Mucosa of gallbladder (tissue), 1 donor: ENCODE data around the gene GHRL. TPM values are rescaled to one million over a fixed set of nuclear protein-coding genes. Genes with fewer than 3 reads are reported as not detected.
"Not testable (repeated sequence)": the region's sequence is repeated elsewhere in the genome, so short reads cannot be mapped to it uniquely, and the experiment has no call there.

Source experiments
- DNase-seq: peaks from one replicate; pipeline ENCODE4 v3.0.0-alpha.2; 2020; ENCODE audit warnings: low spot score
- total RNA-seq: library from RNA; stranded (reverse); gene quantifications from one replicate; pipeline ENCODE4 v1.2.1, GENCODE V29; 2021
- donor health status: DM: no; HTN: no; CAD: no.

Gene GHRL
- total RNA-seq, 1 donor from 2014 or later: 2.2 TPM

DNA sequence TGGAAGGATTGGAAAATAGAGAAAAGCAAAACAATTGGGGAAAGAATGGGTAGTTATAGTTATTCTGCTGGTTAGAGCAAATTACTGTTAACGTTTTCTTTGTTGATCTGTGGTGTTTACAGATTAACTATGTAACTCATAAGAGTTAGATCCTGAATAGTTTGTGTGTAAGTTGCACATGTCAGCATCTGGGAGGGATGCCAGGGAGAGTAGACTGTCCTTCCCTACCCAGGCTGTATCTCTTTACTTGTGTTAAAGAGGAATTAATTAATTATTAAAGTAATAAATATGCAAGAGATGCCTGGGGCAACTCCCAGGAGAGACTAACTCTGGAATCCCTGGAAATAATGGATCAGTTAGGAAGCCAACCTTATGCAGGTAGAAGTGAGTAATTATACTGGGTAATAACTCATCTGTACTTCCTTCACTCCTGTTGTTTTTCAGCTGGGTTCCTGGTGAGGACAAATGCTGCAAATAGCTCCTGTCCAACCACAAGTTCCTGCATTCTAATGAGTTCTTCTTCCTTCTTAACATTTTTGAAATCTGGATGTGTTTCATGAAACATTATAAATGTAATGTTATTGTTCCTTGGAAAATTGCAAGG is 18.9 kb downstream of the GHRL start:
- DNase-seq: no peak

DNA sequence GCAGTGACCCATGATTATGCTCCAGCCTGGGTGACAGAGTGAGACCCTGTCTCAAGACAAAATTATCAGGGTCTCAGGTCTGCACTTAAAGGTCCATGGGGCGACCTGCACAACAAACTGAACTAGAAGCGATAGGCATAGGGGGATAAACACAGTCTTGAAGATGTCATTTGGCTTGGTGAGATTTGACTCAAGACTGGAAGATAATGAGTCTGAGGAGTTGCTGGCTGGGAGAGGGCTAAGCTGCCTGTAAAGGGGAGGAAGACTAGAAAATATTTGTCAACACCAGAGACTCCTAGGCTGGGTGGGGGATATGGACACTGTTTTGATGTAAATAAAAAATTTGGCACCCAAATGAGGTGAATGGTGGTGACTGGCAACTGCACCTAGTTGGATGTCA is 19.8 kb downstream of the GHRL start:
- no peak for DNase-seq

DNA sequence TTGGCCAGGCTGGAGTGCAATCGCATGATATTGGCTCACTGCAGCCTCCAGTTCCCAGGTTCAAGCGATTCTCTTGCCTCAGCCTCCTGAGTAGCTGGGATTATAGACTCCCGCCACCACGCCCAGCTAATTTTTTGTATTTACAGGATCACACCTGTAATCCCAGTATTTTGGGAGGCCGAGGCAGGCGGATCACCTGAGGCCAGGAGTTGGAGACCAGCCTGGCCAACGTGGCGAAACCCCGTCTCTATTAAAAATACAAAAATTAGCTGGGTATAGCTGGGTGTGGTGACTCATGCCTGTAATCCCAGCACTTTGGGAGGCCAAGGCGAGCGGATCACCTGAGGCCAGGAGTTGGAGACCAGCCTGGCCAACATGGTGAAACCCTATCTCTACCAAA is 20.3 kb downstream of the GHRL start:
- not testable (repeated sequence) for DNase-seq

DNA sequence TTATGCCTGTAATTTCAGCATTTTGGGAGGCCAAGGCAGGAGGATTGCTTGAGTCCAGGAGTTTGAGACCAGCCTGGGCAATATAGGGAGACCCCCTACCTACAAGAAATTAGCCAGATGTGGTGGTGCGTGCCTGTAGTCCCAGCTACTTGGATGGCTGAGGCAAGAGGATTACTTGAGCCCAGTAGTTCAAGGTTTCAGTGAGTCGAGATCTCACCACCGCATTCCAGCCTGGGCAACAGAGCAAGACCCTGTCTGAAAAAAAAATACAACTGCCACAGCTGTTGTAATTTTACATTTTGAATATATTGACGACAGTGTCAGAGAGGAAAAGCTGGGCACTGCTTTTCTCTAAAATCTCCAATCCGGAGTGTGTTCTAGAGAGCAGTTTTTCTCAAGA is 23.3 kb downstream of the GHRL start:
- DNase-seq: no peak

DNA sequence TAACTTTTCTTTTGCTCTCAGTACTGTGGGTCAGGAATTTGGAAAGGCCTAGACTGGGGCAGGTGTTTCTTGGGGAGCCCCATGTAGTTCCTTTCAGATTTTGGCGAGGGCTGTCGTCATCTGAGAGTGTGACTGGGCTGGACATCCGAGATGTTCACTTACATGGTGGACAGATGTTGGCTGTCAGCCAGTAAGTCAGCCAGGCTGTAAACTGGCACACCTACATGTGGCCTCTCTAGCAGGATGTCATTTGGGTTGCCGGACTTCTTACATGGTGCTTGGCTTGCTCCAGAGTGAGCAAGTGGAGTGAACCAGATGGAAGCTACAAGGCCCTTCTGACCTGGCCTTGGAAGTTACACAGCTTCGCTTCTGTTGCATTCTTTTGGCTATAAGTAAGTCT is 23.8 kb downstream of the GHRL start:
- DNase-seq: no peak

DNA sequence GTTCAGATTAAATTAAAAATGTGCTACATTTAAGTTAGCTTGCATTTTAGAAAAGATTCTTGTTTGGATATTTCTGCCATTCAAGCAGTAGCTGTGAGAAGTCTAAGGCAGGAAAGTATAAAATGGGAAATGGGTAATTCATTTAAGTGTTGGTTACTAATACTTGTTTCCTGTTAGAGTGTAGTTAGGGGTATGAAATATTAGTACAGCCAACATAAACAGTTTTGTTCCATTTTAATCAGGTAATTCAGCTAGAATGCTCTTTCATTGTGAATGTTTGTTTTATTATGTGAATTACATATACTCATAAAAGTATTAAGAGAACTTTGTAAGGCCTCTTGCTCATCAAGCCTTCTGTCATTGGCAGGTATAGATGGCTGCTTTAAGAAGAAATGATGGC is 24.6 kb downstream of the GHRL start:
- DNase-seq: no peak

DNA sequence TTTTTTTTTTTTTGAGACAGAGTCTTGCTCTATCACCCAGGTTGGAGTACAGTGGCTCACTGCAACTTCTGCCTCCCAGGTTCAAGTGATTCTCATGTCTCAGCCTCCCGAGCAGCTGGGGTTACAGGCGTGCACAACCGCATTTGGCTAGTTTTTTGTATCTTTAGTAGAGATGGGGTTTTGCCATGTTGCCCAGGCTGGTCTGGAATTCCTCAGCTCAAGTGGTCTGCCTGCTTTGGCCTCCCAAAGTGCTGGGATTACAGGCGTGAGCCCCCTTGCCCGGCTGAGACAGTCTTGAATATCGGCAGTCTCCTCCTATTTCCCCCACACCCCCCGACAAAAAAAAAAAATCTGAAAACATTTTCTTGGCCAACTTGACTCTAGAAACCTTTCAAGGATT is 25.8 kb downstream of the GHRL start:
- not testable (repeated sequence) for DNase-seq

DNA sequence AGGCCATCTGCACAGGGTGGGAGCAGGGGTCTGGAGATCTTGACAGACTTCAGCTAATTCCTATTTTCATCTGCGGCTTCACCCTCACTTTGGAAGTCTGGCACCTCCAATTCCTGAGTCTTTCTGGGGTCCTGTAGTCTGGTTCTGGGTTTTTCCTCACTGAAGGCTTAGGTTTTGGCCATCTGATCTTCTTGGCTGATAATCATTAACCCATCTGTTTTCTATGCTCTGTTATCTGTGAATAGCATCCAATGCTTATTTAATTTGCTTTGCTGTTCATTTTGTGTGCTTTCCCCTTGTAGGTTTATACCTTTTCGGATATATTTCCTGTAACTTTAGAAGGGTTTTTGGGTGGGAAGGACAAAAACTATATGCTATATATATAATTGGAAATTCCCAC is 26.9 kb downstream of the GHRL start:
- DNase-seq: no peak

DNA sequence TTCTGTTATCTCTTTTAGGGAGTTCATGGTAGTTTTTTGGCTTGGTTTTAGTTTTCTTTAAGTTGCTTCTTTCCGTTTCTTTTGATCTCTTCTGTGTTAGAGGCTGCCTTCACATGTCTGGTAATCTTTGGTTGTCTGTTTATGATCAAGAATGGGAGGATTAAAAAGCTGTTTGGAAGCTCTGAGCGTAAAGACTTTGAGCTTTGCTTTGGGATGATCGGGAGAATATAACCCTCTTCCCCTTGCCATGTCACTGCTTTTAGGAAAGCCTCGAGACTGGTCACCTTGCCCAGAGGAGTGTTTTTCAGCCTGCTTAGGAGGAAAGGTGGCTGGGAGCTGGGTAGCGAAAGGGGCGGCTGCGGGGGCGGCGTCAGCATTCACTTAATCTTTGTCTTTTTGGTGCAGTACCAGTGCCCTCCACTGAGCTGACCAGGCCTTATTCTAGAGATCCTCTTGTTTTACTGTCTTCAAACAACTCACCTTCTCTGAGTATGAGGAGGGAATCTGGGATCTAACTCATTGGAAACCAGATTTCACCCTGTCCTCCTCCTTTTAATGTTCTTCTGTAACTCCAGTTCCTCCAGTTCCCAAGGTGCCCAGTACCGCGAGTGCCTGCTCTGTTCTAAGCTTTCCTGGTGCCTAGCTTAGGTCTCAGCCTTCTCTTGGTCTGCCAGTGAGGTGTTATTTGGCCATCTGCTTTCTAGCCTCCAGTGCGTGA is 28.9 kb downstream of the GHRL start:
- peak; percentile 19 for DNase-seq

DNA sequence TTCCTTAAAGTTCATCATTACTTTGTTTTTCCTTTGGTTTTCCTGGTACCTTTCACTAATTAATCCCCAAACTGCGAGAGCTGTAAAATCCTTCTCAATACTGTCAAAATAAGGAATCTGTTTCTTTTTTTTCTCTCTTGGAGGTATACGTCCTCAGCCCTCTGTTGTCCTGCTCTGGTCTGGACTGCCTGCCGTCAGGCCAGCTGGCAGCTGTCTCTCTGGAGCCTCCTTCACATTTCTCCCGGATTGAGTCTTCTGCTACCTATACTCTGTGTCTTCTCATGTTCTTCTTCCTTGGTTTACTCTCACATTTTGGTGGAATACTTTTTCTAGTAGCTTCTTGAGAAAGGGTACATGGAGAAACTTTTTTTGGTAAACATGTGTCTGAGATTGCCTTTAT is 30.7 kb downstream of the GHRL start:
- no peak for DNase-seq

DNA sequence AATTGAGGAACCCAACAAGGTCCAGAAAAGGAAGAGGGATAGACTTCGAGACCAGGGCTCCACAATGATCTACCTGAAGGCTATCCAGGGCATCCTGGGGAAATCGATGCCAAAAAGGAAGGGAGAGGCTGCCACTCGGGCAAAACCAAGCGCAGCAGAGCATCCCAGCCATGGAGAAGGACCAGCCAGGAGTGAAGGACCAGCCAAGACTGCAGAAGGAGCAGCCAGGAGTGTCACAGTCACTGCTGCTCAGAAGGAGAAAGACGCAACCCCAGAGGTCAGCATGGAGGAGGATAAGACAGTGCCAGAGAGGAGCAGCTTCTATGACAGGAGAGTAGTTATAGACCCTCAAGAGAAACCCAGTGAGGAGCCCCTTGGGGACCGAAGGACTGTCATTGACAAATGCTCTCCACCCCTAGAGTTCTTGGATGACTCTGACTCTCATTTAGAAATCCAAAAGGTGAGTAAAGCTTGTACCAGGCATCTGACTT is 32.5 kb downstream of the GHRL start:
- no peak for DNase-seq

DNA sequence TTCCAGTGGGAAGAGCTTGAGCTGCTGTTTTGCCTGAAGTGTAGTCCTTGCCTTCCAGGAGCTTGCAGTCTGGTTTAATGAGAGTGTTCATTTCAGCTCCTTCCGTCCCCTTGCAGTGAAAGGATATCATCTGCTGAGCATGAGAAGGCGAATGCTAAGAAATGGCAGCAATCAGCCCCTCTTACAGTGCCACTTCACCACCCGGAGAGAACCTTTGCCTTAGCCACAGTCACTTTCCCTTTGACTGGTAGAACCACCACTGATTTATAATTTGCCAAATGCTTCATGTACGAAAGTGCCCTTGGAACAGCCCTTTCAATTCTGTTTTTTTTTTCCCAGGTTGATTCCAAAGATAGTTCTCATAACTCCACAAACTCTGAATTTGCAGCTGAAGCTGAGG is 32.9 kb downstream of the GHRL start:
- DNase-seq: no peak

DNA sequence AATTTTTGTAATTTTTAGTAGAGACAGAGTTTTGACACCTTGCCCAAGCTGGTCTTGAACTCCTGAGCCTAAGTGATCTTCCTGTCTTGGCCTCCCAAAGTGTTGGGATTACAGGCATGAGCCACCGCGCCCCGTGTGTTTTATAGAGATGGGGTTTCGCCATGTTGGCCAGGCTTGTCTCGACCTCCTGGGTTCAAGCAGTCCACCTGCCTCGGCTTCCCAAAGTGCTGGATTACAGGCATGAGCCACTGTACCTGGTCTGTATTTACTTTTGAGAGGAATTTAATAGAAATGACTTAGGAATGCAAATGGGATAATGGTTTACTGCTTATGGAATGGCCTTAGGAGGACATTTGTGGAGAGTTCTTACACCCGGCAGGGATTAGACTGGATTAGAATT is 33.7 kb downstream of the GHRL start:
- no peak for DNase-seq

DNA sequence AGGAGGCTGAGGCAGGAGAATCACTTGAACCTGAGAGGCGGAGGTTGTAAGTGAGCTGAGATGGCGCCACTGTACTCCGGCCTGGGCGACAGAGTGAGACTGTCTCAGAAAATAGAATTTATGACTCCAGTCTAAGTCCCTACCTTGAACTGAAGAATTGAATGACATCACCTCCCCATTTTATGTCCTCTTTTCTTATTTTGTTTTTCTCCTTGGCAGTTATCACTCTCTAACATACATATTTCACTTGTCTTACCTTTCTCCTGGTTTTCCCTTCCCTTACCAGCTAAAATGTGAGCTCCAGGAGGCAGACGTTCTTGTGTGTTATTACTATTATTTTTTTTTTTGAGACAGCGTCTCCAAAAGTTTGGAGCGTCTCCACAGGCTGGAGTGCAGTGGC is 36.9 kb downstream of the GHRL start:
- no peak for DNase-seq

DNA sequence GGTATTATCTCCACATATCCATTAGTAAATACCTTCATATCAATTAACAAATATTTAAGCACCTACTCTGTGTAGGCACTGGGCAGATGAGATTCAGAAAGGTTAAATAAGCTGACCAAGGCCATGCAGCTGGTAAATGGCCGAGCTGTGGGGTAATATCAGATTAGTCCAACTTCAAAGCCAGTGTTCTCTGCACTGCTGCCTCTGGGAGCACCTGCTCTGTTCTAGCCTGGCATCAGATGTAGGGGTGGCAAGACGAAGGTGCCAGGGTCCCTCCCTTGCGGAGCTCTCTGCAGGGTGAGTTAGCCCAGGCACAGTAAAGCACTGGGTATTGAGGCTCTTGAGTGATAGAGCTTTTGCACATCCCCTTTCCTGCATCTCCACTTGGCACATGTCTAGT is 39.0 kb downstream of the GHRL start:
- DNase-seq: no peak

DNA sequence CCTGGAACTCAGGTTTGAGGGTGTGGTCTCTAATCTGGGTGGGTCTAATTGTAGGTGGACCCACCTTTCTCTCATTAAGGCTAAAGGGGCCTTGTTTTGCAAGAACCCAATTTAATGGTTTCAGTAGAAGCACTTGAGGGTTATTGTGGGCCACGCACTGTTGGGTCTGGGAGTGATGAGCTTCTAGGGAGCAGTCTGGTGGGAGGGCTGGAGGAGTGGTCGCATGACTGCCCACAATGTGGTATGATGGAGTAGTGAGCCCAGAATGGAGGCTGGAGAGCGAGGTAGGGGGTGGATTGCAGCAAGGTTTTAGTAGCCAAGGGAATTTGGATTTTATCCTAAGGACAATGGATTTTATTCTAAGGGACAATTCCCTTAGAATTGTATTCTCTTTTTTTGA is 41.7 kb downstream of the GHRL start:
- DNase-seq: no peak

DNA sequence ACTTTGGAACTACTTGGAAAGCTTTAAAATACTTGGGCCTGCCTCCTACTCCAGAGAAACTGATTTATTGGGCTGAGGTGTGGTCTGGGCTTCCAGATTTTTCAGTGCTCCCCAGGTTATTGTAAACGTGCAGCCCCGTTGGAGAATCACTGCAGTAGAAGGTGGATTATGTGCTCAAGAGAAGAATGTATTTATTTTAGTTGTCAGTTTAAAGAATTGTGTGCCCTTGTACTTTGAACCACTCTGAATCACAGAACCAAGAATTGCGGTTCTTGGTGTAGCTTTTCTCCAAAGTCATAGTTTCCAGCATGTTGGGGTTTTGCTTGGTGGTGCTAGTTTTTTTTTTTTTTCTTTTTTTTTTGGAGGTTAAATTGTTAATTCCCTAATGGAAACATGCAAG is 42.9 kb downstream of the GHRL start:
- no peak for DNase-seq

DNA sequence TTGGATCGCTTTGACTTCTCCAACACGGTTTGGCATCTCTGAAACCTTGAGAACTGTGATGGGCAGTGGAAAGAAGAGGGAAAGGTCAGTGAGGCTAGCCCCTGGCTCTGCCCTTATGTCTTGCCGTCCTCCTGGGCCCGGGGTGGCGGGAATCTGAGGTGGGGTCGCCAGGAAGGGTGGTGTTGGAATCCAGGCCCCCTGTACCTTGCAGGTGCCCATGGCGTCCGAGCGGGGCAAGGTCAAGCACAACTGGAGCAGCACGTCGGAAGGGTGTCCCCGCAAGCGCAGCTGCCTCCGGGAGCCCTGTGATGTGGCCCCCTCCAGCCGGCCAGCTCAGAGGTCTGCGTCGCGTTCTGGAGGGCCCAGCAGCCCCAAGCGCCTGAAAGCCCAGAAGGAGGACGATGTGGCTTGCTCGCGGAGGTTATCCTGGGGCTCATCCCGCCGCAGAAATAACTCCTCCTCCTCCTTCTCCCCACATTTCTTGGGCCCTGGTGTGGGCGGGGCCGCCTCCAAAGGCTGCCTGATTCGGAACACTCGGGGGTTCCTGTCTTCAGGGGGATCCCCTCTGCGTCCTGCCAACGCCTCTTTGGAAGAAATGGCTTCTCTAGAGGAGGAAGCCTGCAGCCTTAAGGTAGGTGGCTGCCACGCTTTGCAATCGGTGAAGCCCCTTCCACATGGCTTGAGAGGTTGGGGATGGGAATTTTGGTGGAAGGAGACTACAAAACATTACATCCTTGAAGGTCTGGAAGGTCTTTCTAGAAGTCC is 43.6 kb downstream of the GHRL start:
- no peak for DNase-seq

DNA sequence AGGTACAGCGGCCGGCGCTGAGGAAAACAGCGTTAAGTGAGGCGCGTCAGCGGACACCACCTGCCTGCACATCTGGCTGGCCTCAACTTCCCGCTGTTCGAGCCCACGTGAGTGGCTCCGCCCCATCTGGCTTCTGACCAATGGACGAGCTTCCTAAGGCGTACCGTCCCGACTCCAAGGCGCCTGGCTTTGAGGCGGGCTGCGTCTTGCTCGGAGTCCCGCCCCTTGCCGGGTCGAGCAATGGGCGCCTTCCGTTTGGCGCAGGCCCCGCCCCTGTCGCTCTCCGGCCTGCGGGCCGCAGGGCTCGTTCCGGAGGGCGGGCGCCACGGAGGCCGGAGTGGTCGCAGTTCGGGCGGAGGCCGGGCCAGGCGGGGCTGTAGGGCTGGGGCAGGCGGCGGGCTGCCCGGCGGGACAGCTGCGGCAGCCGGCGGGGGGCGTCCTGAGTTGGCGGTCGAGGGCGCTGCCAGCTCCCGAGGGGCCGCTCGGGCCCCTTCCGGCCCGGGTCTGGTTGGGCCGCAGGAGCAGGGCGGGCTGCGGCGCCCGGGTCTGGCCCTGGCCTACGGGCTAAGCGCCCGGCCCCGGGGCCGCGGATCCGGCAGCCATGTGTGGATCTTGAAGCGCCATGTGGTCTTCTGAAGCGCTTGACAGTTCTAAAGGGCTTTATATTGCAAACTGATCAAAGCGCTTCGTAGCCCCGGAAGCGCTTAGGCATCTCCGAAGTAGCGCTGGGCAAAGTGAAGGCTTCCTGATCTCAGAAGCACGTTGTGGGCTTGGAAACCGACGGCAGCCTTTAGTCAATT is 44.4 kb downstream of the GHRL start, which contains the start of gene TATDN2:
TATDN2 (plus strand) TSS at position 276 of the 800 bp plus-strand sequence. CDS start 742 bp downstream, outside the sequence.
- peak; percentile 97 for DNase-seq

DNA sequence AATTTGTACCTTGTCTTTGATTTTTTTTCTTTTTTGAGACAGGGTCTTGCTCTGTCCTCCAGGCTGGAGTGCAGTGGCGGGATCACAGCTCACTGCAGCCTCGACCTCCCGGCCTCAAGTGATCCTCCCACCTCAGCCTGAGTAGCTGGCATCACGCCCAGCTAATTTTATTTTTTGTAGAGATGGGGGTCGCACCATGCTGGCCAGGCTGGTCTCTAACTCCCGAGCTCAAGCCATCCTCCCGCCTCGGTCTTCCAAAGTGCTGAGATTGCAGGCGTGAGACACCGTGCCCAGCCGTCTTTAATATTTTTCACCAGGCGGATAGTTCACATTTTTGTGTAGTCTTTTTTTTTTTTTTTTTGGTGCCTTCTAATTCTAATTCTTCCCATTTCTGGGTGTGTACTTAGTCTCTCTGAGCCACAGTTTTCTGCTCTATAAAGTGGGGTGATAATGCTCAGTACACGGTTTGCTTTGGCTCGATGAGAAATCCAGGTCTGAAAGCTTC is 45.0 kb downstream of the GHRL start:
- DNase-seq: no peak

DNA sequence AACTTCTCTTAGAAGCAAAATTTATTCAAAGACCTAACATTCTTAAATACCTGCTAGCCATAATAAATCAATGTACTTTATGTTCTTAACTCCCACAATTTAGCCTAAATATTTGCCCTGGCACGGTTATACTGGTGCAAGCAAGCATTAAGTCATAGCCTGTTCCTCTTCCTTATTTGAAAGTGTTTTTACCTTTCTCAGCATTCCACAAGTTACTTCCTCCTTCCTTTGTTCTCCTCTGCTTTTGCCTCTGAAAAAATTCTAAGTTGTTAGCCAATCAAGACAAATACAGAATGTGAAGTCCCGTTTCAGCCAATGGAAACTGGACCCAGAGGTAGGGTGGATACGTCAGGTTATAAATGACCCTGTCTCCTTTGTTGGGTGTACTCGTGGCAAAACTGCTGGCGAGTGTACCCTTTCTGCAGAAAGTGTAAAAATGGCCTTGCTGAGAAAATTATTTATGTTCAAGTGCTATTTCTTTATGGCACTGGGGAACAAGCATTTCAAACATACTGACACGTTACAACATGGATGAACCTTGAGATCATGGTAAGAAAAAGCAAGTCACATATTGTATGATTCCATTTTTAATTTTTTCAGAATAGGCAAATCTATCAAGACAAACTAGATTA is 47.5 kb downstream of the GHRL start:
- DNase-seq: no peak
